IPS-18c (cell line): ENCODE results near the gene COL13A1.

Experiments used
- H3K4me3 ChIP-seq: 2 replicates; pipeline ENCODE4 v1.7.0; 2013; ENCODE audit warnings: low read depth, mild to moderate bottlenecking, low read length, moderate library complexity; ENCODE audit not compliant: insufficient read depth
- H3K9me3 ChIP-seq: one replicate; pipeline ENCODE4 v1.6.1; 2013; ENCODE audit warnings: mild to moderate bottlenecking, low read length, moderate library complexity; ENCODE audit not compliant: control insufficient read depth, insufficient read depth

Gene COL13A1

GRCh38 chr10:69850440-69850839, 48.7 kb downstream of the COL13A1 start:
- Histone ChIP-seq H3K9me3 (no peaks in the 10 kb centered on the region), H3K4me3 (no peak overlapping the region)

GRCh38 chr10:69851306-69851705, 49.6 kb downstream of the COL13A1 start:
- Histone ChIP-seq H3K9me3 (no peaks in the 10 kb centered on the region), H3K4me3 (no peak overlapping the region)

DNA sequence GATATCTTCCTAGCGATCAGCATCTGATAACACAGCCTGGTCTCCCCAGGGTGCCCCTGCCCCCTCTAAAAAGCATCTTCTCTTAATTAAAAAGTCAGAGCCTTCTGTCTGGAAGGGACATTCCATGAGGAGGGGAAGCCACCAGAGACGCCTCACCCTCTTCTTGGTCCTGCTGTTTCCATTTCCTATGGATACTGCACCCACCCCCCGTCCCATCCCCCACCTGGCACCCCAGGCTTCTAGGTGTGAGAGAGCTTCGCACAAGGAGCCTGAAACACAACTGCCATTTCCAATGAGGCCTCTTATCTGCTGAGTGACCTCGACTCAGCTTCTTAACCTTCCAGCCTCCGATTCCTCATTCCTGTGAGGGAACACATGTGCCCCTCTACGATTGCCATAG, 51.4 kb downstream of the COL13A1 start:
- Histone ChIP-seq H3K9me3 (no peaks in the 10 kb centered on the region), H3K4me3 (no peak overlapping the region)

DNA sequence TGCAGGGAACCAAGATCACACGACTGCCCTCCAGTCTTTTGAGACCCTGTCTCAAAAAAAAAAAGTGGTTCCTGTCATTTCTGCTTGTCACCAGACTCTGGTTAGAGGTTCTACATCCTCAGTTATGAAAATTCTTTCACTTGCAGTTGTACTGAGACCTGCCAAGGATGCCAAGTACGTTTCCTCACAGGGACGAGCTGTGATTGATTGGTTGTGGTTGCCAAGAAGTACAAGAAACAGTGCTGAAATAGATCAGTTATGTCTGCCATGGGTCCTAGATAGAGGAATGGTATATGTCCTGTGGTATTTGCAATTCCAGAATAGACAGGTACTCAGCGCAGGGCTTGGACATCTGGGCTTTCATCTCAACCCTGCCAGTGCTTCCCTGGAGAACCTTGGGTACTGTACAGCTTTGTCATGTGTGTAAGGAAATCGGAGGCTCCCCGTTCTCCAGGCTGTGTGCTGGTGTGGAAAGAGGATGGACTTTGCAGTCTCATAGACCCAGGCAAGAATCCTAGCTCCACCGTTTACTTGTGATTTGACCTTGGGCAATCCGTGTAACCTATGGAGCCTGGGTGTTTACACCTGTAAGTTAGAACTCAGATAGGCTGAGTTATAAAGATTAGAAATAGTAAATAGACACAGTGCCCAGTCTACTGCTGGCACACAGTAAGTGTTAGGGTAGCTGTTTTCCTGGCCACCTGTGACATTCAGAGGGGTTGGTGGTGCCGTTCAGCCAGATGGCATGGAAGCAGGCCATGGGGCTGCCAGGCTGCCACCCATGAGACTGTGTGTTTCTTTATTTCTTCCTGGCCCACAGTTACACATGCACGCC, 53.0 kb downstream of the COL13A1 start:
- H3K9me3 ChIP-seq: no peaks in the 10 kb centered on the region

DNA sequence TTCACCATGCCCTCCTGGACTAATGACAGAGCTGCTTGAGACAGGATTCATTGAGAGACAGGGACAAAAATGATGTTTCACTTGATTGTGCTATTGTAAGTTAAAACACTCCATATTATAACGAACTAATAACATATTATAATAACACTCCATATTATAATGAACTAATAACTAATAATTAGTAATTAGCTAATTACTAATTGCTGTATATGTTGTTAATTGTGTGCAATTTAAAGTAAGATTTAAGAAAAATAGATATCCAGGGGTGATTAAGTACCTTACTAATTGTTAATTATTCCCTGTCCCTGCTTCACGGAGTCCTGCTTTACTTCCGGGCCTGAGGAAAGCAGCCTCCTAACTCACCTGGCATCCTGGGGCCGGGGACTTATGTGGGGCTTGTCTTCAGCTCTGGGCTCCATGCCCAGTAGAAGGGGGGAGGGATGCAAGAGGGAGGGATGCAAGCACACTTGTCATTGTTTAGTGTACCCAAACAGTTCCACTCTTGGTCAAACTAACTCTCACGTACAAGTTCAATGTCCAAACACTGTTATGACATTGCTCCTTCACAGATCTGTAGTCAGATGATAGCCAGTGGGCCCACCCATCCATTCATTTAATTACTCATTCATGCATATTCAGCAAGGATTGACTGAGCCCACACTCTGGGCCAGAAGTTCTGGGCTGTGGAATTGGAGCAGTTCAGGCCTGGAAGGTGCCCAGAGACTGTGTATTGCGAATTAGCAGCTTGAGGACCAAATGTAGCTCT, 53.8 kb downstream of the COL13A1 start:
- H3K9me3 ChIP-seq: no peaks in the 10 kb centered on the region
- no peak overlapping the region for H3K4me3 ChIP-seq

More for the DNA sequence above, 53.0 kb downstream of the COL13A1 start:
- H3K4me3 ChIP-seq: no peak overlapping the region

DNA sequence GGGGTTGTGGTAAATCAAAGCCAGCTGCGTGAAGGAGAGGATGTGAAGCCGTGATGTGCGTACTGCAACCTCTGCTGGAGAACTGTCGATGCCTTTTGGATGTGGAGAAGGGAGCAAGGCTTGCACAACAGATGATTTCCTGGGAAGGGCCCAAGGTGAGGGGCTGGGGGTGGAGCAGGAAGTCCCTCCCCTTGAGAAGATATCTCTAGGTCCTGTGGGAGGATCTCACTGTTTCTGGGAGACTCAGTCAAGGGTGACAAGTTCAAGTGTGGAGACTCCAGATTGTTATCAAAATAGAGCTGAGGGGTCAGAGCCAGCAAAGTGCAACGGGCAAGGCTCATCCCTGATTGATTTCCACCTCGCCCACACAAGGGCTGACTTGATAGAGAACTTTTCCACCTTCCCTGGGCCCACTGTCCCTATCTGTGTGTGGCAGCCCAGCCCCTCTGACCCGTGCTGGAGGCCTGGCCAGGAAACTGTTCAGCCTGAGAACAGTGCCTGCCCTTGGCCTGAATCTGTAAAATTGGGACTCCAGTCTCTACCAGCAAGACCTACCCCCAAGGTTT, 55.0 kb downstream of the COL13A1 start:
- no peak overlapping the region for H3K4me3 ChIP-seq
- no peaks in the 10 kb centered on the region for H3K9me3 ChIP-seq

- Histone ChIP-seq H3K4me3 (no peak overlapping the region), H3K9me3 (no peaks in the 10 kb centered on the region)
These were observed 56.5 kb downstream of the COL13A1 start for GRCh38 chr10:69858201-69858600.

- Histone ChIP-seq H3K9me3 (no peaks in the 10 kb centered on the region), H3K4me3 (no peak overlapping the region)
These were observed 58.6 kb downstream of the COL13A1 start for GRCh38 chr10:69860271-69860670.

DNA sequence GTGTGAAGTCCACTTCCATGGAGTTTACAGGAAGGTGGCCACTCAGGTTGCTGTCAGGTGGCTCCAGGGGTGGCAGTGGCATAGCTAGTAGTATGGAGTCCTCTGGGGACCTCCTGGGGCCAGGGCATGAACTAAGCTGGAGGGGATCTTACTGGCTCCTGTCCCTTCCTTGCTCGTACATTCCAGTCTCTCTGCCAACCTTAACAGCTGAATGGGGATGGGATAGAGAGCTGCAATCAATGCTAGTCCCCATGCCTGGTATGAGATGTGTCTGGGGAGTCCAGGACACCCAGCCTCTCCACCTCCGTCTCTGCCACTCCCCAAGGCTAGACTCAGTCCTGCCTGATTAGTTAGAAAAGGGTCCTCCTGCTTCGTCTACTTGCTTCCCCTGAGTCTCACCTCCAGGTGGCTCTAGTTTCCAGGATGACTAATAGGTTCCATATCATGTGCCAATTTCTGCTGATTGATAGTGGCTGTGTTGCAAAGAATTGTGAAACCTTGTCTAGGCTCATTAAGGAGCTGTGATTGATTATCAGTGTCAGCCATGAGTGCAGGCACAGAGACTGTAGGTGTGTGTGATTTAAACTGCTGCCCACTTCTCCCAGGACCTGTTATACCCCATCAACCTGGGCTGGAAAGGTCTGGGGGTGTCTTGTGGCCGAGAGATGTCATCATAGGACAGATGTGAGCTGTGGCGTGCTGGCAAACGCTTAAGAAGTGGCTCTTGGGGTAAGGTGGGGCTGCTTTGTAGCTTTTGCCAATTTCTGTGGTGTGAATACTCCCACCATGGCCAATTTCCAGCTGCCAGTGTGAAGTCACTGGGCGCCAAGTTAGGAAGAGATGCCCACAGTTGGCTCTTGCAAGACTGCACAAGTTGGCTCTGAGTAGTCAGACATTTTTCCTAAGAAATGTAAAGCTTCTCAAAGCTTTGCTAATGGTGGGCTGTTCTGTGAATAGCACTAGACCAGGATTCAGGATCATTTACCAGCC, 59.8 kb downstream of the COL13A1 start:
- no peaks in the 10 kb centered on the region for H3K9me3 ChIP-seq
- no peak overlapping the region for H3K4me3 ChIP-seq

DNA sequence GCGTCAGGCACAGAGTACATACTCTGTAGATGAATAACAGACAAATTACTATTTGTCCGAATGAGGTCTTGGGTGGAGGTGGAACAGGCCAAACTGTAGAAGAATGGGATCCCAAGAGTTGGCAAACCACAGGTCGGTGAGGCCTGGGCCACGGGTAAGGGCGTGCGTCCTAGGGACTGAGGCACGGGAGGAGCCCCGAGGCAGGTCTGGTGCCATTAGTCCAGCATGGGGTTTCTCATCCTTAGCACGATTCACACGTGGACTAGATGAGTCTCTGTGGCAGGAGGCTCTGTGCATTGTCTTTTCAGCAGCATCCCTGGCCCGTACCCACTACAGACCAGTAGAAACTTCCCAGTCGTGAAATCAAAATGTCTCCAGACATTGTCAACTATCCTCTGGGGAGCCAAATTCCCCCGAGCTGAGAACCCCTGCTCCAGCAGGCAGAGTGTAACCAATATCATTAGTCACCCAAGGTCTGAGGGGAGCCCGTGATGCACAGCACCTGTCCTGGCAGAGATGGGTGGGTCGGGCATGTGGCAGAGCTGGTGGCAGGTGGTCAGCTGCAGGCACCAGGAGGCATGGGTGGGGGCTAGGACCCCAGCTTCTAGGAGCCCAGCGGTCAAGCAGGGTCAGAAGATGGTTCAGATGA, 61.3 kb downstream of the COL13A1 start:
- no peak overlapping the region for H3K4me3 ChIP-seq
- no peaks in the 10 kb centered on the region for H3K9me3 ChIP-seq

GRCh38 chr10:69863580-69863979, 61.9 kb downstream of the COL13A1 start:
- no peaks in the 10 kb centered on the region for H3K9me3 ChIP-seq
- no peak overlapping the region for H3K4me3 ChIP-seq

DNA sequence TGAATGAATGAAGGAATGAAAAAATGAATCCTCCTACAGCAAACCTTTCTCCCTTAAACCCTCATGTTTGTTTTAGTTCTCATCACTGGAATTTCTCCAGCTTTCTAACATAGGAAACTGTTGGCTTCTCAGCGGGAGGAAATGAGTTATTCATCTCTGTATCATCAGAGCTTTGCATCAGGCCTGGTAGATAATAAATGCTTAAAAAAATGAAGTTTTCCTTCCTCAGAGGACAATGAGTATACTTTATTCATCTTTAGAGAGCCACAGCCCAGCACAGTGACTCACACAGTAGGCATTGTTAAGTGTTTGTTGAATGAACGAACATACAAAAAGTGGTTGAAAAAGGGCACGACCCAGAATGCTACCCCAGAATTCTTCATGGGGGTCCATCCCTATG, 62.6 kb downstream of the COL13A1 start:
- H3K9me3 ChIP-seq: no peaks in the 10 kb centered on the region

GRCh38 chr10:69865450-69865849, 63.7 kb downstream of the COL13A1 start:
- H3K4me3 ChIP-seq: no peak overlapping the region
- no peaks in the 10 kb centered on the region for H3K9me3 ChIP-seq

More for the DNA sequence above, 62.6 kb downstream of the COL13A1 start:
- no peak overlapping the region for H3K4me3 ChIP-seq

DNA sequence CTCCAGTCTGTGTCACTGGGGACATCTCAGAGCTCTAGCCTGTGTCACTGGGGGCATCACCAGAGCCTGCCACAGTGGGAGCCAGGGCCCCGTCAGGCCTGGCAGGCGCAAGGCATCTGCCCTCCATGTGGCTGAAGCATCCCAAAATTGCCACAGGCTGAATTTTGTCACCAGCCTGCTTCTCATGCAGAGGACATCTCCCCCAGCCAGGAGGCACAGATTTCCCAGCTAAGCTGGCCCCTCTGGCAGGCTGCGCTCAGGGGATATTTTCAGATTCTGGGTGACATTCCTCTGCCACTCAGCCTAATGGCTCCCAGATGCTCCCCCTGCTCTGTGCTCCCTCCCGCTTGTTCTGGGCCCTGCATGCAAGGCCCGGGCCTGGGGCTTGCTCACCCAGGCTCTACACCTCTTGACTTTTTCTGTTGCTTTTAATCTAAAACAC, 64.6 kb downstream of the COL13A1 start:
- H3K4me3 ChIP-seq: no peak overlapping the region

GRCh38 chr10:69866688-69867461, 65.2 kb downstream of the COL13A1 start:
- Histone ChIP-seq H3K9me3 (no peaks in the 10 kb centered on the region), H3K4me3 (no peak overlapping the region; the same call in 1 of the 2 replicates)

More for the DNA sequence above, 64.6 kb downstream of the COL13A1 start:
- no peaks in the 10 kb centered on the region for H3K9me3 ChIP-seq
